HepG2 (cell line): ENCODE measurements around the gene SLC9A9. TPM values are rescaled to one million over a fixed set of nuclear protein-coding genes. Genes with fewer than 3 reads are reported as not detected.

ENCODE experiments used
- KLF11 ChIP-seq: IDR thresholded peaks from 2 replicates; pipeline ENCODE4 v1.6.1; 2016; ENCODE audit warnings: missing compliant biosample characterization
- ZBTB4 ChIP-seq: sonication (generic); formaldehyde crosslinking; IDR thresholded peaks from 2 replicates; pipeline ENCODE4 v1.4.0; 2020; ENCODE audit warnings: missing genetic modification reagents, mild to moderate bottlenecking, borderline replicate concordance
- ZNF232 ChIP-seq: sonication (generic); formaldehyde crosslinking; IDR thresholded peaks from 2 replicates; pipeline ENCODE4 v1.4.0; 2020; ENCODE audit warnings: missing genetic modification reagents, borderline replicate concordance
- ZSCAN29 ChIP-seq: sonication (generic); formaldehyde crosslinking; conservative IDR thresholded peaks from 2 replicates; pipeline ENCODE4 v1.4.0; 2020; ENCODE audit warnings: mild to moderate bottlenecking, missing genetic modification reagents
- polyA plus RNA-seq, 8 experiments: library from polyadenylated mRNA; depleted of rRNA in 3 of 8; stranded (reverse) in 7 of 8; unstranded in 1 of 8; fragments of >200 nt; fragmentation: Illumina TruSeq in 4 of 8; extraction: Trizol in 4 of 8; gene quantifications; 2 replicates each; pipeline versions ENCODE4 v1.2.1 to v1.2.3, GENCODE V29; 2011 to 2016; ENCODE audit warnings: low read depth in 4 of 8, missing spikeins in 1 of 8, mixed read lengths in 1 of 8; ENCODE audit not compliant: insufficient read depth in 1 of 8
- total RNA-seq, 5 experiments: library from RNA; depleted of rRNA; stranded (reverse); fragments of >200 nt; fragmentation: Illumina TruSeq; extraction: Trizol; gene quantifications; 2 replicates each; pipeline ENCODE4 v1.2.3, GENCODE V29; 2016; ENCODE audit warnings: low read depth in 1 of 5
- TF ChIP-seq, protein P1 (sequence below): sonication (generic); formaldehyde crosslinking; IDR thresholded peaks from 2 replicates; pipeline ENCODE4 v1.4.0; 2020; ENCODE audit warnings: low read depth, missing genetic modification reagents
- TF ChIP-seq, protein P2 (sequence below): sonication (generic); formaldehyde crosslinking; IDR thresholded peaks from 2 replicates; pipeline ENCODE4 v1.5.1; 2020; ENCODE audit warnings: missing genetic modification reagents, mild to moderate bottlenecking, borderline replicate concordance

SLC9A9 gene
- total and polyA plus RNA-seq, 2 of the 13 experiments (the other 11 are each of a cell fraction or from before 2014, with no cell fraction given) = not detected

- TF ChIP-seq, protein P1, sequence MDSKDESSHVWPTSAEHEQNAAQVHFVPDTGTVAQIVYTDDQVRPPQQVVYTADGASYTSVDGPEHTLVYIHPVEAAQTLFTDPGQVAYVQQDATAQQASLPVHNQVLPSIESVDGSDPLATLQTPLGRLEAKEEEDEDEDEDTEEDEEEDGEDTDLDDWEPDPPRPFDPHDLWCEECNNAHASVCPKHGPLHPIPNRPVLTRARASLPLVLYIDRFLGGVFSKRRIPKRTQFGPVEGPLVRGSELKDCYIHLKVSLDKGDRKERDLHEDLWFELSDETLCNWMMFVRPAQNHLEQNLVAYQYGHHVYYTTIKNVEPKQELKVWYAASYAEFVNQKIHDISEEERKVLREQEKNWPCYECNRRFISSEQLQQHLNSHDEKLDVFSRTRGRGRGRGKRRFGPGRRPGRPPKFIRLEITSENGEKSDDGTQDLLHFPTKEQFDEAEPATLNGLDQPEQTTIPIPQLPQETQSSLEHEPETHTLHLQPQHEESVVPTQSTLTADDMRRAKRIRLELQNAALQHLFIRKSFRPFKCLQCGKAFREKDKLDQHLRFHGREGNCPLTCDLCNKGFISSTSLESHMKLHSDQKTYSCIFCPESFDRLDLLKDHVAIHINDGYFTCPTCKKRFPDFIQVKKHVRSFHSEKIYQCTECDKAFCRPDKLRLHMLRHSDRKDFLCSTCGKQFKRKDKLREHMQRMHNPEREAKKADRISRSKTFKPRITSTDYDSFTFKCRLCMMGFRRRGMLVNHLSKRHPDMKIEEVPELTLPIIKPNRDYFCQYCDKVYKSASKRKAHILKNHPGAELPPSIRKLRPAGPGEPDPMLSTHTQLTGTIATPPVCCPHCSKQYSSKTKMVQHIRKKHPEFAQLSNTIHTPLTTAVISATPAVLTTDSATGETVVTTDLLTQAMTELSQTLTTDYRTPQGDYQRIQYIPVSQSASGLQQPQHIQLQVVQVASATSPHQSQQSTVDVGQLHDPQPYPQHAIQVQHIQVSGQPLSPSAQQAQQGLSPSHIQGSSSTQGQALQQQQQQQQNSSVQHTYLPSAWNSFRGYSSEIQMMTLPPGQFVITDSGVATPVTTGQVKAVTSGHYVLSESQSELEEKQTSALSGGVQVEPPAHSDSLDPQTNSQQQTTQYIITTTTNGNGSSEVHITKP = no peak
- TF ChIP-seq ZNF232 (CRISPR knock-in tag) (no peak), ZBTB4 (CRISPR knock-in tag) (no peak), ZSCAN29 (no peak), KLF11 (no peak)
- TF ChIP-seq, protein P2, sequence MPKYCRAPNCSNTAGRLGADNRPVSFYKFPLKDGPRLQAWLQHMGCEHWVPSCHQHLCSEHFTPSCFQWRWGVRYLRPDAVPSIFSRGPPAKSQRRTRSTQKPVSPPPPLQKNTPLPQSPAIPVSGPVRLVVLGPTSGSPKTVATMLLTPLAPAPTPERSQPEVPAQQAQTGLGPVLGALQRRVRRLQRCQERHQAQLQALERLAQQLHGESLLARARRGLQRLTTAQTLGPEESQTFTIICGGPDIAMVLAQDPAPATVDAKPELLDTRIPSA (CRISPR knock-in tag) = no peak
- TF ChIP-seq, all 625 proteins: peak for 0
These were observed 235.0 kb downstream of the SLC9A9 start (continued) for GRCh38 chr3:143613226-143613625.
